Stimulated activated CD4-positive, alpha-beta T cell treated with anti-CD3 and anti-CD28 coated beads, Interleukin-12 subunit alpha, Interleukin-12 subunit beta, amount 100 ng/mL, for 4 hours (primary cell): ENCODE results near the gene PPP4R4.
"Not testable (repeated sequence)": the region's sequence is repeated elsewhere in the genome, so short reads cannot be mapped to it uniquely, and the experiment has no call there.

ENCODE experiments used
- DNase-seq: peaks from one replicate; pipeline ENCODE4 v3.0.0-alpha.2; 2020

Gene PPP4R4

GRCh38 chr14:94180655-94181271 lies 6.6 kb downstream of the PPP4R4 start:
- DNase-seq, result no peak

DNA sequence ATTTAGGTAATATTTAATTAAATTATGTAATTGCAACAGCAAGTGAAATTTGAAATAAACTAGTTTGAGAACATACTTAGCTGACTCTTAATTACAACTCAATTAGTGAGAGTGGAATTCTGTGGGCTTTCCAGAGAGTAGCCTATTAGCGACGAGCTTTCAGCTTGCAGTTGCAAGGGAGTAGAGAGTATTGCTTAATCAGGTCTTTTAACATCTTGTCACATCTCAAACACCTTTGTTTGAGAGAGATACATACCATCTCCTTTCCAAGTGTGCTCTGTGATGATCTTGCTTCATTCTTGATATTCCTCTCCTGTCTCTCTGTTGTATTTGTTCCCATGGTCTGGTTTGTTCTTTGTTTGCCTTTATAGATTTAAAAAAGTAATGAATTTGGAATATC lies 7.7 kb downstream of the PPP4R4 start:
- DNase-seq, result no peak

GRCh38 chr14:94192536-94192935 lies 18.4 kb downstream of the PPP4R4 start:
- no peak for DNase-seq

- DNase-seq, result no peak
Observed at GRCh38 chr14:94193776-94194175, 19.7 kb downstream of the PPP4R4 start.

DNA sequence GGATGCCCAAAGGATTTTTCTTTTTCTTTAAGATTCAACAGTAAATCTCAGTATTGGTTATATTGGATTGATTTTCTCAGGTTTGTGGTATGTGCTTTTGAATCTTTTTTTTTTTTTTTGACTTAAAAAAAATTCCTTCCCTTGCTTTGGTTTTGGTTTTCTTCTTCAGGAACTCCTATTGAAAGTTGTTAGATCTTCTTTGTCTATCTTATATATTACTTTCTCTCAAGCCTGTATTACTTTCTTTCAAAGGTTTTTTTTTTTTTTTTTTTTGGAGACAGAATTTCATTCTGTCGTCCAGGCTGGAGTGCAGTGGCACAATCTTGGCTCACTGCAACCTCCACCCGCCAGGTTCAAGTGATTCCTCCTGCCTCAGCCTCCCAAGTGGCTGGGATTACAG lies 21.9 kb downstream of the PPP4R4 start:
- DNase-seq, result no peak

DNA sequence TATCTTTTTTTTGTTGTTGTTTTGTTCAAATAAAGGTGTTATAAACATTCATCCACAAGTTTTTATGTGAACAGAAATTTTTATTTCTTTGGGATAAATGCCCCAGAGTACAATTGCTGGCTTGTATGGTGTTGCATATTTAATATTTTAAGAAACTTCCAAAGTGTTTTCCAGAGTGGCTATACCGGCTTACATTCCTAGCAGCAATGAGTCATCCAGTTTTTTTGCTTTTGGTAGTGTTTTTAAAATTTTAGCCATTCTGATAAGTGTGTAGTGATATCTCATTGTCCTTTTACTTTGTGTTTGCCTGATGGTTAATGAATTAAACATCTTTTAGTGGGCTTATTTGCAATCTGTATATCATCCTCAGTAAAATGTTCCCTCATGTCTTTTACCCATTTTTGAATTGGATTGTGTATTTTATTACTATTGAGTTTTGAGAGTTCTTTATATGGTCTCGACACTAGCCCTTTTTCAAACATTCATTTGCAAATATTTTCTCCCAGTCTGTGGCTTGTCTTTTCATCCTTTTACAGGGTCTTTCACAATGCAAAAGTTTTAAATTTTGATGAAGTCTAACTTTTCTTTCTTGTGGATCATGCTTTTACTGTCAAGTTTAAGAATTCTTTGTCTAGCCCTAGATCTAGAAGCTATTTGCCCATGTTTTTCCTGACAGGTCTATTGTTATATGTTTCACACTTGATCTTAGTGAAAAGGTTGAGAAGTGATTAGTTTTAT lies 29.5 kb downstream of the PPP4R4 start:
- DNase-seq, result no peak

GRCh38 chr14:94213021-94213420 lies 38.9 kb downstream of the PPP4R4 start:
- no peak for DNase-seq

GRCh38 chr14:94213741-94214140 lies 39.6 kb downstream of the PPP4R4 start:
- no peak for DNase-seq

- DNase-seq, result no peak
Observed at GRCh38 chr14:94217116-94217515, 43.0 kb downstream of the PPP4R4 start.

- DNase-seq, result not testable (repeated sequence)
Observed at GRCh38 chr14:94218198-94218886, 44.2 kb downstream of the PPP4R4 start.

DNA sequence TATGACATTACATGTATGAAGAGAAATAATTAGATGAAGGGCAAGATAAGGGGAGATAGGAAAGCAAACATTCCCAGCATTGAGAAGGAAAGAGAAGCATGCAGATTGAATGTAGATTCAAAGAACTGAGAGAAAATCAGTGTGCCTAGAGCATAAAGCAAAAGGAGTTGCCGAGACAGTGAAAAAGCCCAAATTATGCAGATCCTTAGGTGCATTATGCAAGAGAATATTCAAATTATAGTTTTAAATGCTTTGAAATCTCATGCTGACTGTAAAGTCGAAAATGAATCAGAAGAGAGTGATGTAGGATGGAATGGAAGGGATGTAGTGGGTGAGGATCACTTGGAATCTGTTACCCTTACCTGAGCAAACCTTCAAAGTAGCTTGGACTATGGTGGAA lies 49.9 kb downstream of the PPP4R4 start:
- no peak for DNase-seq

DNA sequence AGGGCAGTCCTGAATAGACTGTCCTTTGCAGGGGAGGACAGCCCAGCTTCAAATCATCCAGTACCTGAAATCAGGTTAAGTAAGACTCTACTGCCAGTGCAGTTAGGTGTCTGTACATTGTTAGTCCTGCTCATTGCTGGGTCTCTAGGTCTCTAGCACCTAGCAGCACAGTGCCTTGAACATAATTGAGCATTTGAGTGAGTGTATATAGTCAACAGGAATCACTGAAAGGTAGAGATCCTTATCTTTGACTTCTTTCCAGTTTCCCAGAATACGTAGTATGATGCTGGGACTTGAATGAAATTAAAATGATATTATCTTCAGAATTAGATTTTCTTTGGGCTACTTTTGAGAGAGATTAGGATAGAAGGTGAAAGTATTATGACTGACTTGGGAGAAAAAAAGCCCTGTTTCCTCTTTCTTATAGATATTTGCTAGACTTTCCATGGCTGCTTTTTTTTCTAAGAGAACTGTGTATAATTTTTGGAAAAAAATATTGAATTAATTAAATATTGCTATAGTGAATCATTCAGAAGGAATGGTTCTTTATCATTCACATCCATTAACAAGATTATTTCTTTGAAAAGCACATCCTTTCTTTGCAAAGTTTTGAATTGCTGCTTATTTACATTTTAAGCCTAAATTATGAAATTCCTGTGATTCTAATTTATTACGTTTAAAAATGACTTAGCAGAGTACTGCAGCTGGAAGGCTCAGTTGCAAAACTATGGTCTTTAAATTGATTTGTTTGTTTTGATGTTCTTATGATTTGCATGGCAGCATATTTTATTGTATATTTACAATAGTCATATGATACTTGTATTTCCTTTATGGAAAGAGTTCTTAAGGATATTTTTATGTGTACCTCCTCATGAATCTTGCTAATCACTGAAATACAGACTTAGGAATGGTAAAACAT lies 51.6 kb downstream of the PPP4R4 start:
- DNase-seq, result no peak

GRCh38 chr14:94227029-94227428 lies 52.9 kb downstream of the PPP4R4 start:
- no peak for DNase-seq

DNA sequence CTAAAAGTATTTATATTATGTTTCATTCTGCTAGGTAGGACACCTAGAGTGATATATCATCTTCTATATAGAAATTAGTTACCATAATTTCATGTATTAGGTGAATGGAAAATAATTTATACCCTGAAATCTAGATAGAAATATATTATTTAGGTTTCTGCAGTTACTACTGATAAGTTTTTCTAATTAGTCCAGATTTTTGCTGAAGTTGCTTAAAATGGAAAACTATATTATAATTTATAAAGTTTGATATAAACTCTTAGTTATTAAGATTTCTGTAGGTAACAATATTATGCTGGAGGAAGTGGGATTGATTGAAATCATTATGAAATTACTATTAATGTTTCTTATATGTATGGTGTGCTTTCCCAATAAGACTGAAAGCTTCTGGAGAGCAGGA lies 62.9 kb downstream of the PPP4R4 start:
- DNase-seq, result no peak

- DNase-seq, result no peak
Observed at GRCh38 chr14:94237983-94238382, 63.9 kb downstream of the PPP4R4 start.

- DNase-seq, result no peak
Observed at GRCh38 chr14:94239406-94239805, 65.3 kb downstream of the PPP4R4 start.

- DNase-seq, result no peak
Observed at GRCh38 chr14:94244182-94244581, 70.1 kb downstream of the PPP4R4 start.

DNA sequence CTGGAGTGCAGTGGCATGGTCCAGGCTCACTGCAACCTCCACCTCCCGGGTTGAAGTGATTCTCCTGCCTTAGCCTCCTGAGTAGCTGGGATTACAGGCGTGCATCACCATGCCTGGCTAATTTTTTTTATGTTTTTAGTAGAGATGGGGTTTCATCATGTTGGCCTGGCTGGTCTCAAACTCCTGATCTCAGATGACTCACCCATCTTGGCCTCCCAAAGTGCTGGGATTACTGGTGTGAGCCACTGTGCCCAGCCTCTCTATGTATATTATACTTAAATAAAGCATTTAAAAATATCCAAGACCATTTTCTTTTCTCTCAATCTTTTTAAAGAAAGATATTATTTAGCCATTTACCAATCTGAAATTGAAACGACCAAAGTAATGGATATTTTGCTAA lies 90.1 kb downstream of the PPP4R4 start:
- DNase-seq, result not testable (repeated sequence)

GRCh38 chr14:94267352-94267751 lies 93.2 kb downstream of the PPP4R4 start:
- DNase-seq, result no peak

DNA sequence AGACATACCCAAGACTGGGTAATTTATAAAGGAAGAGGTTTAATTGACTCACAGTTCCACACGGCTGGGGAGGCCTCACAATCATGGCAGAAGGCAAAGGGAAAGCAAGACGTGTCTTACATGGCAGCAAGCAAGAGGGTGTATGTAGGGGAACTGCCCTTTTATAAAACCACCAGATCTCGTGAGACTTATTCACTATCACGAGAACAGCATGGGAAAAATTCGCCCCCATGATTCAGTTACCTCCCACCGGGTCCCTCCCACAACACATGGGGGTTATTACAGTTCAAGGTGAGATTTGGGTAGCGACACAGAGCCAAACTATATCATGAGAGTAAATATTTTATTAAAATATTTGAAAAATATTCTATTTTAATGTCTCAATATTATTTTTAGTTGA lies 94.5 kb downstream of the PPP4R4 start:
- DNase-seq, result not testable (repeated sequence)

GRCh38 chr14:94269156-94269555 lies 95.0 kb downstream of the PPP4R4 start:
- DNase-seq, result no peak

DNA sequence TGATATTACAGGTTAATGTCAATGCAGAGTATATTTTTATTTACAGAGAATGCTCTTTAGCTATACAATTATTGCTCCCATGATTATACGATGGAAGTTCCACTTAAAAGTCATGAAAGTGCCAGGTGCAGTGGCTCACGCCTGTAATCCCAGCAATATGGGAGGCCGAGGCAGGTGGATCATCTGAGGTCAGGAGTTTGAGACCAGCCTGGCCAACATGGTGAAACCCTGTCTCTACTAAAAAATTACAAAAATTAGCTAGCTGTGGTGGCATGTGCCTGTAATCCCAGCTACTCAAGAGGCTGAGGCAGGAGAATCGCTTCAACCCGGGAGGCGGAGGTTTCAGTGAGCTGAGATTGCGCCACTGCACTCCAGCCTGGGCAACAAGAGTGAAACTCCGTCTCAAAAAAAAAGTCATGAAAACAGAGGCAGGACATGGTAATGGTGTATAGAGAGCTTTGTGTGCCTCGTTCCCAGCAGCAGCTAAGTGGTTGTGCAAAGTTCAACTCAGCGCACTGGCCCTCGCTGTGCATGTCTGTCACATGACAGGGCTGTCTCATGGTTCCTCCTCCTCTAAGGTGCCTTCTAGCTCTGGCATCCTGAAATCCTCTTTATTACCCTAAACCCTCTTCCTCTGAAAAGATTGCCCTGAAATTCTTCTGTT lies 102.9 kb downstream of the PPP4R4 start:
- not testable (repeated sequence) for DNase-seq

DNA sequence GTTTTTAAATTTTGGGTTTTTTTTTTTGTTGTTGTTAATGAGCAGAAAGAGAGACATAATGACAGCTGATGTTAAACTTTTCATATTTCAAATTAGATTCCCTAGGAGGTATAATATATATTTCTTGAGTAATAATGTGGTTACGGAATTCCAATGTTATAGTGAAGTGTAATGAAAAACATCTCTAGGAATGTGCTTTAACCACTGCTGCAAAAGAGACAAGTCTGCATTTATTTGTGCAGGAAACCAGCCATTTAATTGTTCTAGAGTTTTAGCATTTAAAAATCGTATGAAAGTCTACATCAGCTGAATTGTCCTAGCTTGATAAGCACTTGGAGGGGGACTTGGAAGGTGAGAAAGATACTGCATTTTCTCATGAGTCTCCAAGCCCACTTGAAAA lies 104.6 kb downstream of the PPP4R4 start:
- no peak for DNase-seq
